Measurements from ENCODE around the gene DEDD. TPM values are rescaled to one million over a fixed set of nuclear protein-coding genes. Genes with fewer than 3 reads are reported as not detected.
A peak's percentile ranks its signal among the peaks of the same experiment; 100 is the strongest.

DEDD gene, protein sequence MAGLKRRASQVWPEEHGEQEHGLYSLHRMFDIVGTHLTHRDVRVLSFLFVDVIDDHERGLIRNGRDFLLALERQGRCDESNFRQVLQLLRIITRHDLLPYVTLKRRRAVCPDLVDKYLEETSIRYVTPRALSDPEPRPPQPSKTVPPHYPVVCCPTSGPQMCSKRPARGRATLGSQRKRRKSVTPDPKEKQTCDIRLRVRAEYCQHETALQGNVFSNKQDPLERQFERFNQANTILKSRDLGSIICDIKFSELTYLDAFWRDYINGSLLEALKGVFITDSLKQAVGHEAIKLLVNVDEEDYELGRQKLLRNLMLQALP
- 10 to 100 TPM; 26.7 to 45.1 (median 35.1) TPM for total RNA-seq

DNA sequence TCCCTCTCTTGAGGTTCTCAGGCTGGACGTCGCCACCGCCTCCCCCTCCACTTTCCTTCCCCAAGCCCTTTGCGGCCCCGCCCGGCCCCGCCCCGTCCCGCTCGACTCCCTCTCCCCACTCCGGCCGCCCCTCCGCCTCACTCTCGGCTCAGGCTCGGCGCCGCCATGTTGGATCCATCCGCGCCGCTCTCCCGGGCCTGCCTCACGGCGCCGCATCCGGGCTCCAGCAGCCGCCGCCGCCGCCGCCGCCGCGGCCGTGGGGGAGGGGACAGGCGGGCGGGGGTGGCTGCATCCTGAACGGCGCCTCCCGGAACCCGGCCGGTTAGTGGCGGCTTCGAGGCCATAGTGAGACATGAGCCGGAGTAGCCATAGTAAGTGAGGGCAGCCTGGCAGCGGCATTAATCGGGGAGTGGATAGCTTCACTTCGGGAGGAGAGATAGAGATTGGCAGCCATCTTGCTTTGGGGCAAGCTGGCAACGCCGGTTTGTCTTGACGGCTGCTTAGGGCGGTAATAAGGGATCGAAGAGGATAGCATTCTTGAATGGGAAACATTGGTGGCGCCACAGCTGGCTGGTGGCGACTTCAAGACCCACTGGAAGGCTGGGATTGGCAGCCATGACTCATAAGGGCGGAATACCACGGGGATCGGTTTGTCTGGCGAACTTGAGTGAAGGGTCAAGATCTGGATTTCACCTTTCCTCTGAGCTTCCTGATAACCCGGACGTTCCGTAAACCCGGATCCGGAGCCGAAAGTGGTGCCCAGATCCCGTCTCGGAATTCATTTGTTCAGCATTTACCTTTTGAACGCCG, at the start of gene DEDD:
TSS of gene DEDD (minus strand) at position 258 of the 810 bp plus-strand sequence. CDS start 8,205 bp downstream, outside the sequence.
- H3K9me3 ChIP-seq: no peaks in the 10 kb centered on the region
- peak within 1 kb of the TSS; percentile 97 to 100 (median 98) for H3K27ac ChIP-seq
- H3K4me3 ChIP-seq: peak within 1 kb of the TSS; percentile 65 to 88 (median 78)
- WGBS, 2 donors: 0% methylated on average over 15 to 40 of the region's 68 CpGs
- TF ChIP-seq, protein P1, sequence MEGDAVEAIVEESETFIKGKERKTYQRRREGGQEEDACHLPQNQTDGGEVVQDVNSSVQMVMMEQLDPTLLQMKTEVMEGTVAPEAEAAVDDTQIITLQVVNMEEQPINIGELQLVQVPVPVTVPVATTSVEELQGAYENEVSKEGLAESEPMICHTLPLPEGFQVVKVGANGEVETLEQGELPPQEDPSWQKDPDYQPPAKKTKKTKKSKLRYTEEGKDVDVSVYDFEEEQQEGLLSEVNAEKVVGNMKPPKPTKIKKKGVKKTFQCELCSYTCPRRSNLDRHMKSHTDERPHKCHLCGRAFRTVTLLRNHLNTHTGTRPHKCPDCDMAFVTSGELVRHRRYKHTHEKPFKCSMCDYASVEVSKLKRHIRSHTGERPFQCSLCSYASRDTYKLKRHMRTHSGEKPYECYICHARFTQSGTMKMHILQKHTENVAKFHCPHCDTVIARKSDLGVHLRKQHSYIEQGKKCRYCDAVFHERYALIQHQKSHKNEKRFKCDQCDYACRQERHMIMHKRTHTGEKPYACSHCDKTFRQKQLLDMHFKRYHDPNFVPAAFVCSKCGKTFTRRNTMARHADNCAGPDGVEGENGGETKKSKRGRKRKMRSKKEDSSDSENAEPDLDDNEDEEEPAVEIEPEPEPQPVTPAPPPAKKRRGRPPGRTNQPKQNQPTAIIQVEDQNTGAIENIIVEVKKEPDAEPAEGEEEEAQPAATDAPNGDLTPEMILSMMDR (IDR thresholded peaks at IDR 0.05): peak in 1 of 6 experiments; percentile 19
- TF ChIP-seq POLR2AphosphoS5 (IDR thresholded peaks at IDR 0.05): peak; percentile 13 to 34
- TF ChIP-seq POLR2A (IDR thresholded peaks at IDR 0.05): peak in 3 of 4 donors; percentile 34 to 70 (median 55)
- TF ChIP-seq EP300 (IDR thresholded peaks at IDR 0.05): peak in 2 of 4 donors; percentile 18 to 93
- peaks cover 6 to 25% (median 11%) of the 10 kb centered on the region in 4 donors for H3K36me3 ChIP-seq
- DNase-seq: peak; percentile 96
- peak; percentile 96 for ATAC-seq (ENCODE audit: low FRiP score in 2 of 2)
- H3K27me3 ChIP-seq: no peaks in the 10 kb centered on the region
- H3K4me1 ChIP-seq: peaks cover 37 to 60% (median 47%) of the 10 kb centered on the region in 4 donors

DNA sequence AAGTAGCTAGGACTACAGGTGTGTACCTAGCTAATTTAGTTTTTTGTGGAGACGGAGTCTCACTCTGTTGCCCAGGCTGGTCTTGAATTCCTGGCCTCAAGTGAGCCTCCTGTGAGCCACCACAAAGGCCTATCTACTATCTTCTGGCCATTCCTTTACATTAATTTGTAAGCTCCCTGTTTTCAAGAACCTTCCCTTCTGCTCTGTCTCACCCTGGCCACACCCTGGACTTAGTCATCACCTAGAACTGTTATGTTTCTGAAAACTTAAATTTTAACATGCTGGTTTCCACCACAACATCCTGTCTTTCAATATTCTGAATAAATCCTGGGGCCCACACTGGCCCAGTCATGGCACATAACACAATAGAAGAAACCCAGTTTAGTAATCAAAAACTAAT, 49.7 kb upstream of the DEDD start:
- peaks cover 37 to 42% (median 39%) of the 10 kb centered on the region in 4 donors for H3K4me1 ChIP-seq
- H3K36me3 ChIP-seq: no peaks in the 10 kb centered on the region
- no peak for ATAC-seq (ENCODE audit: low FRiP score in 2 of 2)
- no peak for DNase-seq
- WGBS, 2 donors: 84 to 100% methylated on average over 1 of the region's 1 CpG
- H3K27ac ChIP-seq: peak overlapping the region in 3 of 4 donors; percentile 43 to 68 (median 60)
- no peak overlapping the region for H3K4me3 ChIP-seq
- no peaks in the 10 kb centered on the region for H3K27me3 ChIP-seq
- no peaks in the 10 kb centered on the region for H3K9me3 ChIP-seq
- no peak for TF ChIP-seq EP300 (IDR thresholded peaks at IDR 0.05)
- TF ChIP-seq POLR2A (IDR thresholded peaks at IDR 0.05): no peak
- no peak for TF ChIP-seq POLR2AphosphoS5 (IDR thresholded peaks at IDR 0.05)
- TF ChIP-seq, protein P1 (IDR thresholded peaks at IDR 0.05): no peak

DNA sequence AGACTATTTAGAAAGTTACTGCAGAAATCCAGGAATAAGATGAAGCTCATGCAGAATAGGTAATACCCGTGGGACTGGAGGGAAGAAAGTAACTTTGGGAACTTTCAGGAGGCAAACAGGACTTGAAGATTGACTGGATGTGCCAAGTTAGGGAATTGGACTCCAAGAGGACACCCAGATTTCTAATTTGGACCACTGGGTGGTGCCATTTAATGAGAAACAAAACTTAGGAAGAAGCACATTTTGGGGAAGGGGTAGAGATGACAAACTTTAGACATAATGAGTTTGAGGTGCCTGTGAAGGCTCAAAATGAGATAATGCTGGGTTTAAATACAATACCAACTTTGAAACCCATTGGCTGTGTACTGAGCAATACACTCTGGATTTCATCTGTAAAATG, 48.2 kb upstream of the DEDD start:
- H3K27me3 ChIP-seq: no peaks in the 10 kb centered on the region
- TF ChIP-seq POLR2AphosphoS5 (IDR thresholded peaks at IDR 0.05): no peak
- TF ChIP-seq, protein P1 (IDR thresholded peaks at IDR 0.05): peak in 1 of 6 experiments; percentile 22

DNA sequence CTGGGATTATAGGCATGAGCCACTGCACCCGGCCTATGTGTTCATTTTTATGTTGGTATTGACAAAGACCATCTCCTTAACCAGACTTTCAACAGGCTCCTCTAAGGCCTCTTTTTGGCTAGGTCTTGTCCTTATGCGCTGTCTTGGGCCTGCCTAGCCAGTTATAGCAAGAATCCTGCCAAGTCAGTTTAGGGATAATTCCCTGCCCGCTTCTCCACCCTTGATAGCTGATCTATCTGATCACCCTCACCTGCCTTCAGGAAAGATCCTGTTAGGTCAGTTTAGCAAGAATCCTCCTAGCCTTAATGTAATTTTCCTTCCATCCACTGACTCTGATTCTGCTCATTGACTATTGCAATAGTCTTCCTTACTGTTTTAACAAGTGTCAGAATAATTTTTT, 47.2 kb upstream of the DEDD start:
- H3K27ac ChIP-seq: no peak overlapping the region
- WGBS, 2 donors: 77 to 92% methylated on average over 3 of the region's 3 CpGs
- ATAC-seq (ENCODE audit: low FRiP score in 2 of 2) (no peak), DNase-seq (no peak)
- no peaks in the 10 kb centered on the region for H3K27me3 ChIP-seq
- H3K9me3 ChIP-seq: no peaks in the 10 kb centered on the region
- H3K36me3 ChIP-seq: peaks cover 0 to 14% (median 7%) of the 10 kb centered on the region in 4 donors
- peaks cover 25 to 36% (median 29%) of the 10 kb centered on the region in 4 donors for H3K4me1 ChIP-seq
- H3K4me3 ChIP-seq: no peak overlapping the region
- TF ChIP-seq, protein P1 (IDR thresholded peaks at IDR 0.05): no peak
- TF ChIP-seq POLR2A (IDR thresholded peaks at IDR 0.05) (no peak), POLR2AphosphoS5 (IDR thresholded peaks at IDR 0.05) (no peak), EP300 (IDR thresholded peaks at IDR 0.05) (no peak)

More for the DNA sequence above, 48.2 kb upstream of the DEDD start:
- Histone ChIP-seq H3K27ac (no peak overlapping the region), H3K4me1 (peaks cover 34 to 43% (median 36%) of the 10 kb centered on the region in 4 donors), H3K36me3 (peaks cover 0 to 4% (median under 1%) of the 10 kb centered on the region in 4 donors), H3K9me3 (no peaks in the 10 kb centered on the region), H3K4me3 (no peak overlapping the region)
- 67 to 71% methylated on average over 1 of the region's 1 CpG for WGBS, 2 donors
- ATAC-seq (ENCODE audit: low FRiP score in 2 of 2) (no peak), DNase-seq (no peak)
